Neural cell (in vitro differentiated cells): Measurements from ENCODE around the gene NACC2. TPM values are rescaled to one million over a fixed set of nuclear protein-coding genes. Genes with fewer than 3 reads are reported as not detected.

ENCODE experiments used
- H2AFZ ChIP-seq: fragments of 200-600, 300-800 bp; sonication (generic), shearing (Covaris generic); 2 replicates; pipeline ENCODE4 v1.6.0; 2014; ENCODE audit warnings: low read depth, mild to moderate bottlenecking, antibody characterized with exemption, low read length, moderate library complexity
- H3F3A ChIP-seq: fragments of 200-600 bp; shearing (Covaris generic); 2 replicates; pipeline ENCODE4 v1.6.1; 2016; ENCODE audit warnings: mild to moderate bottlenecking, moderate library complexity, mixed read lengths, antibody characterized with exemption, low read length; ENCODE audit not compliant: insufficient read depth, poor library complexity, severe bottlenecking
- H3K27ac ChIP-seq: fragments of 200-600, 300-800 bp; sonication (generic), shearing (Covaris generic); 2 replicates; pipeline ENCODE4 v1.5.1; 2014; ENCODE audit warnings: mild to moderate bottlenecking, low read length, moderate library complexity
- H3K27me3 ChIP-seq: fragments of 300-800, 200-600 bp; sonication (generic), shearing (Covaris generic); 2 replicates; pipeline ENCODE4 v1.6.0; 2014; ENCODE audit warnings: mild to moderate bottlenecking, low read depth, low read length, moderate library complexity; ENCODE audit not compliant: insufficient read depth
- H3K36me3 ChIP-seq: fragments of 300-800, 200-600 bp; sonication (generic), shearing (Covaris generic); 2 replicates; pipeline ENCODE4 v1.5.1; 2014; ENCODE audit warnings: mild to moderate bottlenecking, antibody characterized with exemption, low read length, moderate library complexity; ENCODE audit not compliant: insufficient read depth
- H3K4me2 ChIP-seq: fragments of 300-800, 200-600 bp; sonication (generic), shearing (Covaris generic); 2 replicates; pipeline ENCODE4 v1.6.0; 2014; ENCODE audit warnings: mild to moderate bottlenecking, low read length
- H3K4me3 ChIP-seq: fragments of 300-800, 200-600 bp; sonication (generic), shearing (Covaris generic); 2 replicates; pipeline ENCODE4 v1.5.1; 2014; ENCODE audit warnings: mild to moderate bottlenecking, low read length, moderate library complexity
- H3K79me2 ChIP-seq: fragments of 200-600 bp; shearing (Covaris generic); replicated peaks from 2 replicates; pipeline ENCODE4 v1.6.0; 2014; ENCODE audit warnings: mild to moderate bottlenecking, low read length, moderate library complexity; ENCODE audit not compliant: insufficient read depth
- H3K9ac ChIP-seq: fragments of 300-800, 200-600 bp; sonication (generic), shearing (Covaris generic); 2 replicates; pipeline ENCODE4 v1.6.1; 2016; ENCODE audit warnings: mild to moderate bottlenecking, low read length, mixed read lengths
- H3K9me2 ChIP-seq: fragments of 200-600 bp; shearing (Covaris generic); 2 replicates; pipeline ENCODE4 v1.6.1; 2016; ENCODE audit warnings: mild to moderate bottlenecking, low read length, mixed read lengths; ENCODE audit not compliant: insufficient read depth
- H3K9me3 ChIP-seq: fragments of 200-600, 300-800 bp; sonication (generic), shearing (Covaris generic); 2 replicates; pipeline ENCODE4 v1.6.1; 2016; ENCODE audit warnings: mild to moderate bottlenecking, mixed run types, low read length, moderate library complexity, mixed read lengths
- H4K20me1 ChIP-seq: fragments of 200-600 bp; shearing (Covaris generic); 2 replicates; pipeline ENCODE4 v1.6.1; 2016; ENCODE audit warnings: mild to moderate bottlenecking, mixed run types; ENCODE audit not compliant: insufficient read depth
- CTCF ChIP-seq: fragments of 450-650 bp; IDR thresholded peaks from 2 replicates; pipeline ENCODE4 v1.5.1; 2014; ENCODE audit warnings: antibody characterized with exemption, mild to moderate bottlenecking, moderate library complexity; ENCODE audit not compliant: poor library complexity, severe bottlenecking
- EP300 ChIP-seq: fragments of 450-650 bp; conservative IDR thresholded peaks from 2 replicates; pipeline ENCODE4 v1.6.1; 2014; ENCODE audit warnings: antibody characterized with exemption, mild to moderate bottlenecking, moderate library complexity; ENCODE audit not compliant: poor library complexity, severe bottlenecking
- EZH2 ChIP-seq: fragments of 200-600, 300-800 bp; shearing (Covaris generic), sonication (generic); IDR thresholded peaks from 2 replicates; pipeline ENCODE4 v1.6.1; 2014; ENCODE audit warnings: antibody characterized with exemption, low read length, borderline replicate concordance, mild to moderate bottlenecking; ENCODE audit not compliant: insufficient read depth, poor library complexity, severe bottlenecking
- MXI1 ChIP-seq: fragments of 450-650 bp; conservative IDR thresholded peaks from 2 replicates; pipeline ENCODE4 v1.6.1; 2014; ENCODE audit warnings: antibody characterized with exemption, mild to moderate bottlenecking; ENCODE audit not compliant: poor library complexity, severe bottlenecking
- POLR2AphosphoS5 ChIP-seq: IDR thresholded peaks from 2 replicates; pipeline ENCODE4 v1.6.1; 2012
- RAD21 ChIP-seq: fragments of 450-650 bp; conservative IDR thresholded peaks from 2 replicates; pipeline ENCODE4 v1.6.1; 2014; ENCODE audit warnings: antibody characterized with exemption, mild to moderate bottlenecking, moderate library complexity
- REST ChIP-seq: IDR thresholded peaks from 2 replicates; pipeline ENCODE4 v1.6.1; 2012; ENCODE audit warnings: borderline replicate concordance
- SMC3 ChIP-seq: fragments of 450-650 bp; conservative IDR thresholded peaks from 2 replicates; pipeline ENCODE4 v1.6.1; 2014; ENCODE audit warnings: antibody characterized with exemption, mild to moderate bottlenecking, moderate library complexity; ENCODE audit not compliant: poor library complexity
- TAF1 ChIP-seq: IDR thresholded peaks from 2 replicates; pipeline ENCODE4 v1.6.1; 2012; ENCODE audit warnings: low read depth
- polyA plus RNA-seq: library from polyadenylated mRNA; depleted of rRNA; stranded (reverse); fragments of >200 nt; gene quantifications from 2 replicates; pipeline ENCODE4 v1.2.3, GENCODE V29; 2014

The NACC2 gene
- polyA plus RNA-seq, 1 donor from 2014 or later, result 1.7 TPM

GRCh38 chr9:135959814-135960213 is 135.3 kb downstream of the NACC2 start:
- H3K9me2 ChIP-seq, result no peaks in the 10 kb centered on the region
- peak overlapping the region; percentile 89 for H3K4me2 ChIP-seq
- H3K27ac ChIP-seq, result no peak overlapping the region
- H3F3A ChIP-seq, result no peaks in the 10 kb centered on the region
- no peaks in the 10 kb centered on the region for H3K36me3 ChIP-seq
- peak overlapping the region; percentile 75 for H3K9ac ChIP-seq
- TF ChIP-seq POLR2AphosphoS5, result no peak
- TF ChIP-seq REST, result no peak
- TF ChIP-seq RAD21, result no peak
- TF ChIP-seq MXI1, result no peak
- TF ChIP-seq CTCF, result no peak
- no peak for TF ChIP-seq EP300
- TF ChIP-seq TAF1, result no peak
- no peak for TF ChIP-seq SMC3
- no peak for TF ChIP-seq EZH2
- H3K79me2 ChIP-seq, result peaks cover 20% of the 10 kb centered on the region
- H3K4me3 ChIP-seq, result peak overlapping the region; percentile 97
- H2AFZ ChIP-seq, result no peak overlapping the region
- H3K27me3 ChIP-seq, result no peaks in the 10 kb centered on the region
- H3K9me3 ChIP-seq, result no peaks in the 10 kb centered on the region
- no peaks in the 10 kb centered on the region for H4K20me1 ChIP-seq

GRCh38 chr9:135958485-135958884 is 136.6 kb downstream of the NACC2 start:
- Histone ChIP-seq H3K9ac (no peak overlapping the region), H3K27me3 (no peaks in the 10 kb centered on the region), H3K4me2 (no peak overlapping the region), H3K79me2 (peaks cover 20% of the 10 kb centered on the region), H3K36me3 (no peaks in the 10 kb centered on the region), H2AFZ (no peak overlapping the region), H4K20me1 (no peaks in the 10 kb centered on the region), H3F3A (no peaks in the 10 kb centered on the region), H3K9me2 (no peaks in the 10 kb centered on the region), H3K9me3 (no peaks in the 10 kb centered on the region), H3K27ac (no peak overlapping the region), H3K4me3 (no peak overlapping the region)
- TF ChIP-seq POLR2AphosphoS5 (no peak), REST (no peak), EZH2 (no peak), SMC3 (no peak), TAF1 (no peak), CTCF (no peak), EP300 (no peak), MXI1 (no peak), RAD21 (no peak)
